Activated T-cell treated with anti-CD3 and anti-CD28 coated beads for 48 hours (primary cell): ENCODE measurements around the gene MCU.
"Not testable (repeated sequence)": the region's sequence is repeated elsewhere in the genome, so short reads cannot be mapped to it uniquely, and the experiment has no call there.

Experiments
- DNase-seq: peaks from one replicate; pipeline ENCODE4 v3.0.0-alpha.2; 2020; ENCODE audit warnings: low read depth

Gene MCU

DNA sequence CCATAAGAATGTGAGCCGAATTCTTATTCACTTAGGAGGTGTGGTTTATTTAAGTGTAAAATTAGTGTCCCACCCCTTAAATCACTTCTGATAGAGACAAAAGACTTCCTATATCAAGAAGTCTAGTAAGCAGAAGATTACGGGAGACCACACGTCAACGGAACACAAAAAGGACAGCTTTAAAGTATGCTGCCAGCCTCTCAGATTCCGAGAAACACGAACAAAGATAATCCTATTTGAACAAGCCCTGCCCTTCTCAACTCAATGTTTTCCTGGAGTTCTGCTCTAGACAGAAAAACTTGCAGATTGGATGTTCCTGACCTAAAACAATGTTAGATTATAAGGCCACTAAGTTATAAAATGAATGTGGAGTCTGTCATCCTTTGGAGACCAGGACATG is 4.9 kb upstream of the MCU start:
- no peak for DNase-seq

DNA sequence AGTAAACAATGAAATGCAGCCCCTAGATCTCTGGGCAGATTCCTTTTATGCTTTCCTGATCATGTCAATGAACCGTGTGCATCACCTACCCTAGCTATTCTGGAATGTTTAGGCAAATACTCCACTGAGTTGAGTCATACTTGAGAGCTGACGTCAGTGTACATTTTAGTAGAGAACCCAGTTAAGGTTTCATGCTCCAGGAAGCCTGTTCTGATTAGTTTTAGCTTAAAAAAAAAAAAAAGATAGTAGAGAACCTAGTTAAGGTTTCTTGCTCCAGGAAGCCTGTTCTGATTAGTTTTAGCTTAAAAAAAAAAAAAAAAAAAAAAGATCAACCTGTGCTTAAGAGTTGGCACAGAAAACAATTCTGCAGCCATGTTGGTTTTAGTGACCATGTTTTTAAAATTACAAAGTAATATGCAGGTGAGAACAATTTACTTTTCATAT is 3.7 kb upstream of the MCU start:
- DNase-seq: no peak

DNA sequence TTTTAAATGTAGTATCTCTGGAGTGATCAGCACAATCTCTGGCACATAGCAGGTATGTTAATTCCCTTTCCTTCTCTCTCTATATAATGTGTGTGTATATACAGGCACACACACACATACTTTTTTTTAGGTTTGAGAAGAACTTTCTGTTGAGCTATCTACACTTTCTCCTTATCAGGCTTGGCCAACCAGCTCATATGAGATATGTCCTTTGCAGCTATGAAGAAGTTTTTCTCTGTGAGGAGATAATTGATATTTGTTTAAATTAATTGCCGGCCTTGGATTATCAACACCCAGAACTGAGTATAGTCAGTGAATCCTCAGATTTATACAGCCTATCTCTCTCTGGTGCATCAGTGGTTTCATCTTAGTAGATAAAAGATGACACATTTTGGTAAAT is 2.3 kb upstream of the MCU start:
- DNase-seq: no peak

DNA sequence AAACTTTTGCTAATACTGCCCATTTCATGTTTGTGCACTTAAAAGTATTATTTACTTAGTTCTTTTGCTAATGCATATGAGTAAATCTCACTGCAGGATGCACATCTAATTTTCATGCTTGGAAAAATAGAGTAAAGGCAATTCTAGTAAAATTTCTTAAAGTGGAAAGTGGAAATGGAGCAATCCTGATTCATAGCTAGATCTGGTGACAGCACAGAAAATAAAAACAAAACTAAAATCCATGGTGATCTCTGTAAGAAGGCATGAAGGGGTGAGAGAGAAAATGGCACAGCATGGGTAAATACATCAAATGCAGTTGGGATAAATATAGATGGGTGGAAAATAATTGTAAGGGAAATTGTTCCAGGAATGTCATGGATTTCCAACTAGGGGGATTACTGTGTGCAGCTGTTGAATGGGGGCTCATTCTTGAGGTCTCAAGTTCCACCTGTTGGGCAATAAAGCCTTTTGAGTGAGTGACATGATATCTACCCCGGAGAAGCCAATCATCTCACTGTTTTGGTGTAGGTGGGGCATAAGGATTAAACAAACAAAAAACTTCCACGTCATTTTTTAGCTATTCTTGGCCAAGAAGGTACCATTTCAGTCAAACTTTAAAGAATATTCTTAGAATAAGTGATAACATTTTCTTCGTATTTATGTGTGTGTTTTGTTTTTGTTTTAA is 1.7 kb upstream of the MCU start:
- no peak for DNase-seq

DNA sequence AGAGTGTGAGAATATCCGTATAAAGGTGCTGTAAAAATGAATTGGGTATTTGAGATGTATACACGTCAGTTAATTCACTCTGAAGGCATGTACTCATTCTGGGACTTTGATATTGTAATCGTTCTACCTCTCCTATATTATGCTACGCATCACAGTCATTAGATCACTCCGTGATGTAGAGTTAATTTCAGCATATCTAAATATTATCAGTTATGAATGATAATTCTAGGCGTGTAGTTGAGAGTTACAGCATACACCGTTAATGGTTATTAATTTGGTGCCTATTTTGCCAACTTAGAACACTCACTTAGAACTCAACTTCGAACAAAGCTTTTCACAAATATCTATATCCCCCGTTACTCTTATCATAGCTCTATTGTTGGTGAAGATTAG is 477 bp upstream of the MCU start:
- no peak for DNase-seq

DNA sequence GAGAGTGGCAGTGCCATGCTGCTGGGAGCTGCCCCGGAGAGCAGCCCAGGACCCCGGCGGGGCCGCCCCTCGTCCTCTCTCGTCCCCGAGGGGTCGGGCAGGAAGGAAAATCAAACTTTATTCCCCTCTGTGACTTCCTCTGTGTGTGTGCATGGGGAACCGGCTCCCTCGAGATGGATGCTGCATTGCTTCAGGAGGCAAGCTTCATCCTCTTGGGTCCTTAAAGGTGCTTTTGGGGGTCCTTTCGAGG is 726 bp downstream of the MCU start:
- DNase-seq: no peak

DNA sequence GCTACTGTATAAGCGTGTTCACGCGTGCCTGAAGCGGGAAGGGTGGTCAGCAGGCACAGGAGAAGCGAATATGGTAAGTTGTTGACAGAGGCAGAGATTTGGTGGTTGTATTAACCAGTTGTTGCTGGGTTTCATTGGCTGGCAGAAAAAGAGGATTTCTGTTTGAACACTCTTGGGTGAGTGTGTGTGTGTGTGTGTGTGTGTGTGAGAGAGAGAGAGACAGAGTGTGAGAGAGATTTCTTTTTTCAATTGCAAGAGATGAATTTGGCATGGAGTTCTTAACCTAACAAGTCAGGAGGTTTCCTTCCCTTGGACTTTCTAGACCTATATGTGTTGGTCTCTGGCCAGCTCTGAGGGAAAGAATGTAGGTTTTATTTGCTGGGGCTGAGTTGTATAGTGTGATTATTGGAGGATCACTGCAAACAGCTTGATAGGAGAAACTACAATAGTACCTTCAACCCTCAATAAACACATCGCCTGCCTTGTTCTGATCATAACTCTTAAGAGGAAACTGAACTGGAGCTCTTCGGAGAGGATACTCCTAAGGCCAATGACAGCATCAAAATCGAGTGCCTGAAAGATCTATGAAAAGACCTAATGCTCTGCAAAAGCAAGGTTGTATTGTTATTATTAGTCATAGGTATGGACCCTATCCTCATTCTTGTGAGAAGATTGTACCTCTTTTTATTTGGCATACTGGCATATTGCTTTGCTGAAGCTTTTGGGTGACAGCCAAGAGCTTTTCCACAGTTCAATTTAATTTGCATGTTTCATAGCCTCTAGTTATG is 1.2 kb downstream of the MCU start:
- DNase-seq: no peak

DNA sequence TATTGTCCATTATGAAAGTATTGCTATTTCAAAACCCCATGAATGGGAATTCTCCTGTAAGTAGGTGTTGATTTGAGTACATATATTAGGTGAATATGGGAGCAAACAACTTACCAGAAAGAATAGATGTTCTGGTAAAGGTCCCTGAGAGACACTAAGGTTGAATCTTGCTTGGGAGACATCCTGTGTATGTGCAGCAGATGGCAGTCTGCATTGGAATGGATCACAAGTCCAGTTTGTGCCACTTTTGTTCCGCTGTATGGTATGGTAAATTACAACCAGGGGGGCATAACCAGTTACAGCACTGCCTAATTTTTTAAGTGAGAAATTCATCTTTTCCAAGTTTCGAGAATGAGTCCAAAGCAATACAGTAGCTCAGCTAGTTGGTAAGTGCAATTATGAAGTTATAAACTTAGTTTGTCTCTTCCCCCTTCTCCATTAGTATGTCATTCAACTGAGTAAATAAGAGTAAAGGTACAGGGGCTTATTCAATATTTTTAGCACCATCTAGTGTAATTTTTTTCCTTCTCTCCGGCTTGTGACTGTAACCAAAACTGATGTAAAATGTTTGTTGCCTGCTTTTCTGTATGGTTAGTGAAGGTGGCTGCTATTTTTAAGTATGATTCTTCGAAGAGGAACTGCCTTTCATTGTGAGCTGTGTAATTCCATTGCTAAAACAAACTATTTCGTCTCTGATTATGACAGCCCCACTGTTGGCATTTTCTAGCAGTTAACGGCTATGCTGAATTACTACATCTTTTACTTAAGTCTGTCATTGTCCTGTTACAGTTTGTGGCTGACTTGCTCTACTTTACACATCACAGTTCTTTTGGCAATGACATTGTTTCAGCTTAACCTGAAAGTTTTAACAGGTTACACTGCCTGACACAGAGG is 2.8 kb downstream of the MCU start:
- DNase-seq: no peak

DNA sequence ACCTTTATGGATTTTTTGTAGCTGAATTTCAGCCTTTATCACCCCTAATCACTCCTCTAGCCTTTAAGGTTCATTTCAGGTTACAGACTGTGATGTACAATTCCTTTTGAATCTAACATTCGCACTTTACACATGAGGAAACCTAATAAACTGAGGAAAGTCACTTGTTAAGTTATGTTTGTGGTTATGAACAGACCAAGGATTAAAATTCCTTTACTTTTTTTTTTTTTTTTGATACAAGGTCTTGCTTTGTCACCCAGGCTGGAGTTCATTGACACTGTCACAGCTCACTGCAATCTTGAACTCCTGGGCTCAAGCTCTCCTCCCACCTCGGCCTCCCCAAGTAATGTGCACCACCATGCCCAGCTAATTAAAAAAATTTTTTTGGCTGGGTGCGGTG is 3.6 kb downstream of the MCU start:
- no peak for DNase-seq

DNA sequence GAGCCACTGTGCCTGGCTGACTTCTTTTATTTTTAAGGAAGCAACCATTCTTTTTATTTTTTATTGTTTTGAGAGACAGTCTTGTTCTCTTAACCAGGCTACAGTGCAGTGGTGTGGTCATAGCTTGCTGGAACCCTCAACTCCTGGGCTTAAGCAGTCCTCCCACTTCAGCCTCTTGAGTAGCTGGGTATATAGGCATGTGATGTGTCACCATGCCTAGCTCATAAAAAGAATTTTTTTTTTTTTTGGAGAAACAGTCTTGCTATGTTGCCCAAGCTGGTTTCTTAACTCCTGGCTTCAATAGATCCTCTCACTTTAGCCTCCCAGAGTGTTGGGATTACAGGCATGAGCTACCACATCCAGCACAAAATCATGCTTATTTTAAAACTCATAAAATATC is 5.8 kb downstream of the MCU start:
- no peak for DNase-seq

DNA sequence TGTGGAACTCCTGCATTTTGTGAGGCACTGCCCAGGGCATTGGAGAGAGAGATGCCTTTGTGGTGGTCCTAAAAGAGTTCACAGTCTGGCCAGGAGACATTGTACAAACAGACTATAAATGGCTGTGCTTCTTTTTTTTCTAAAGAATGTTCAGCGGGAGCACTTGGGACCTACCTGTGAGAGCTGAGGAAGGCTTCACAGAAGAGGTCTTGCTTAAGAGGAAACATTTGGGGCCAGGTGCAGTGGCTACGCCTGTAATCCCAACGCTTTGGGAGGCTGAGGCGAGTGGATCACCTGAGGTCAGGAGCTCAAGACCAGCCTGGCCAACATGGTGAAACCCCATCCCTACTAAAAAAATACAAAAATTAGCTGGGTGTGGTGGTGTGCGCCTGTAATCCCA is 10.5 kb downstream of the MCU start:
- not testable (repeated sequence) for DNase-seq

DNA sequence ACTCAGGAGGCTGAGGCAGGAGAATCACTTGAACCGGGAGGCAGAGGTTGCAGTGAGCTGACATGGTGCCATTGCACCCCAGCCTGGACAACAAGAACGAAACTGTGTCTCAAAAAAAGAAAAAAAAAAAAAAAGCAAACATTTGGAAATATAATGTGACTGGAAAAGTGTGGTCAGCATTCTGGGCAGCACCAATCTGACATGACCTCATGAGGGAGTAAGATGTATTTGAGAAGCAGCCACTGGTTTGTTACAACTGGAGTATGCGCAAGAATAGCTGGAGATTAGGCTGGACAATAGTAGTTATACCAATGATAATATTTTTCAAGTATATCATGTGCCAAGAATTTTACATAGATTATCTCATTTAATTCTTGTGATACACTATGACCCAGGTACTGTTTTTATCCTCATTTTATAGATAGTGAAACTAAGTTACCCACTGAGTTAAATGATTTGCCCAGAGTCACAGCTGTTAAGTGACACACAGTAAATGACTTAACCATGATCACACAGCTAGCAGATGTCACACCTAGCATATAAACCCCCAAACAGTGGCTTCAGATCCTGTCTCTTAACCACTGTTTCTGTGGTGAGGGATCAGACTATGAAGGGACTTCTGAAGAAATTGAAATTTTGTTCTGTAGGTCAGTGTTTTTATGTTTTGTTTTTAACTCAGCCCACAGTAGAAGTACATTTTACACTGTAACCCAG is 11.1 kb downstream of the MCU start:
- no peak for DNase-seq

DNA sequence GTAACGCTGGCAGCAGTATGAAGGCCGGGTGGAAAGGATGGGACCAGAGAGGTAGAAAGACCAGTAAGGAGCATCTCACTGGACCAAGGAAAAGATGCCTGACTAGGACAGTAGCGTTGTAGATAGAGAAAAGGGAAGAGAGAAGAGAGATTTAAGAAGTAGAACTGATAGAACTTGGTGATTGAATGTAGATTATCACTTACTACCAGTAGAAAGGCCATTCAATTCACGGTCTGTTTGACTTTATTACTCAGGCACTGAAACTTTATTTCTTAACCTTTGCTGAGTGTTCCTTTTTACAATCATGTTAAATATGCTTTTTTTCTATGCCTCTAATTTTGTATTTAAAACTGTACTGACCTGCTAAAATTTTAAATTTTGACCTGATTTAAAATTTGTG is 12.2 kb downstream of the MCU start:
- no peak for DNase-seq

DNA sequence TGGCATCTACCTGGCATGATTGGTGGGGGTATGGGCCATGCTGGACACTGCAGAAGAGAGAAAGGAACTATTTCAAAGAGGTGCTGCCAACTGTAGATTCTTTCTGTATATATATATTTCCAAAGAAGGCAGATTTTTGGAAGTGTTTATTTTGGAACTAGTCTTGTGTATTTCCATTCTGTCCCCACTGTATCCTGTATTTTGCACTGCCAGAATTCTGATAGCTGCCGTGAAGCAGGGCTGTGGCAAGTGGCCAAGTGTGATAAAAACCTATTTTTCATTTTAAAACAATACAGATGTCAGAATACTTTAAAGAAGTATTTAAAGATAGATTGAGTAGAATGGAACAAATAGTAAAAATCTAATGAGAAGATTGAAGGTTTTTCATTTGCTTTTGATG is 17.1 kb downstream of the MCU start:
- DNase-seq: no peak

DNA sequence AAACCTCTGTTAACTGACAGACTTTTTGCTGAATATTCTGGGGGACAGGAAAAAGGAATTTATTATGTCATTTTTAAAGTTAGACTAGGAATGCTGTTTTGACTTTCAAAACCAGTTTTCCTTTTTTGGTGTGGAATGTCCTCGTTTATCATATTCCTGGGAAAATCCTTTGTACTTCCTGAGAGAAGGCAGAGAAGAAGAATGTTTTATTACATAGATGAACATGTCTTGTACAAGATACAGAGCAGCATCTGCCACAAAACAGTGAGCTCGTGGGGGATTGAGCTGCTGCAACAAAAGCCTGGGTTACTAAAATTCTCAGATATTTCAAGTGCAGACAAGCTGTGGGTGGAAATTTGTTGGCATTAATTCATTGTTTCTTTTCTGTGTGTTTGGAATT is 20.2 kb downstream of the MCU start:
- DNase-seq: no peak

DNA sequence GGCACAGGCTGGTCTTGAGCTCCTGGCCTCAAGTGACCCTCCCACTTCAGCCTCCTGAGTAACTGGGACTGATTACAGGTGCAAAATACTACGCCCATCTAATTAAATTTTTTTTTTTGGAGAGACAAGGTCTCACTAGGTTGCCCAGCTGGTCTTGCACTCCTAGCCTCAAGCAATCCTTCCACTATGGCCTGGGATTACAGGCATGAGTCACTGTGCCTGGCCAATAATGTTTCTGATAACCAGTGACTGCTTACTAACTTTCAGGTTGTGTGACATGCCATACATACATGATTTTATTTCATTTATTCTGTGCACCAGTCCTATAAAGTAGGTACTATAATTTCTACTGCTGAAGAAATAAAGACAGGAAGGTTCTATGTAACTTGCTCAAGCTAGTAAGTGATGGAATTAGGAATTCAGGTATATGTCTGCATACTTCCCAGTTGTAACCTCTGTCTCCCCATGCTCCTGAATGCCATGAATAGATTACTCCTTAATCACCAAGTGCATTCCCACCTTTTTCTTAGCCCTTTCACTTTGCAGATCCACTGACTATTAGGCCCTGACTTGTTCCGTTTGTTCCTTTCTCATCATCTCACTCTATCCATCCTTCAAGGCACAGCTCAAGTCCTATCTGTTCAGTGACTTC is 28.1 kb downstream of the MCU start:
- no peak for DNase-seq

DNA sequence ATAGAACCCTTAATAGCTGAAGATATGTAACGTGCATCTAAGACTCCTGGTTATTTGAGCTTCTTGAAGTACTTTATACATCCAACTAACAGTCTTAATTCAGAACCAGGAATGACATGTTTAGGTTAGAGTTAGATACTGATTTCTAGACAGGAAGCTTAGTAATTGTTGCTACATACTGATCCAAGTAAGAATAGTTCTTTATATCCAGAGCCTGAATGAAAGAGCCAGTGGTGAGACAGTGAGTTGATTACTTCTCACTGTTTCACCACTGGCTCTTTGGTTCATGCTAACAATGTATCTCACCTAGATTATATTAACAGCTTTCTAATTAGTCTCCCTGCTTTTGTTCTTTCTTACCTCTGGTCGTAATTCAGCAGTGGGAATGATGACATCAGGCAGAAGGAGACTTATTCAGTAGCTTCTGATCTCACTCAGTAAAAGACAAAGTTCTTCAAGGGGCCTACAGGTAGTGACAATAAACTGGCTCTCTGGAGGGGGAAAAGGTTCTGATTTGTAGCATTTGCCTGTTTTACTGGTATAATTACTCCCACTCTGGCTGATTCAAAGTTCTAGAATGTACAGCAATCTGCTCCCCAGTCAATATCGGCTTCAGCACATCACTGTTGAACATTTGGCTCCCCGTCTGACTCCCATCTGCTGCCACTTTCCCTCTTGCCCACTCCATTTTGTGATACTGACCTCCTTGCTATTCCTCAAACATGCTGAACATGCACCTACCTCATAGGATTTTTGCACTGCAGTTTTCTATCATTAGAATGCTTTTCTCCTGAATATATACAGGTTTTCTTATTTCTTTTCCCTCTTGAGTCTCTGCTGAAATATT is 29.1 kb downstream of the MCU start:
- no peak for DNase-seq

DNA sequence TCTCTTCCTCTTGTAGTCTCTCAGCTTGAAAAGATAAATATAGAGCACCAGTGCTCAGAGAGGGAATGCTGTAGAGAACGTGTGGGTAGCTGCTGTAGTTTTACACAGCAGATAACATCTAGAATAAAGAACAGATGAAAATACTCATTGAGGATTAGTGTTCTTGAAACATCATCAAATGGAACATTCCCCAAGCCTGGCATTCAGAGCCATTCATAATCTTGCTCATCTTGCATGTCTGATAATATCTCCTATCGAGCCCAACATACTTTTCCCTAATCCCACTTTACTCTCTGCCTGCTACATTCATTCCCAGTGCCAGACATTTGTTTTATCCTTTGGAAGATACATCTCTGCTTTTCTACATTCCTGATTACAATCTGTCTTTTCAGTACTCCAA is 35.2 kb downstream of the MCU start:
- no peak for DNase-seq

DNA sequence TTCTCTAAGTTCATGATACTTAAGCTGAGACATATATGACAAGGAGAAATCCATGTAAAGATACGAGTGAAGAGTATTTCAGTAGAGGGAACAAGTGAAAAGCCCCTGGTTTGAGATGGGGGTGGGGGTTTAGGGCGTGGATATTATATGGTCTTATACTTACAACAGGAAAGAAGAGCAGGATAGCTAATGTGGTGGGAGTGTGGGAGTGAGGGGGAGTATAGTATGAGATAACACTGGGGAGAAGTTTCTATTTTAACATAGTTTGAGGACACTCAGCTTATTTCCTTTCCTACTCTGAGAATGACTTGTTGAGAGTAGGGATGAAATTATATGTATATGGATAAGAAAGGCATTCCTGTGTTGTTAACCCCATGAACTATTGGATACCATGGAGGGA is 36.5 kb downstream of the MCU start:
- no peak for DNase-seq

DNA sequence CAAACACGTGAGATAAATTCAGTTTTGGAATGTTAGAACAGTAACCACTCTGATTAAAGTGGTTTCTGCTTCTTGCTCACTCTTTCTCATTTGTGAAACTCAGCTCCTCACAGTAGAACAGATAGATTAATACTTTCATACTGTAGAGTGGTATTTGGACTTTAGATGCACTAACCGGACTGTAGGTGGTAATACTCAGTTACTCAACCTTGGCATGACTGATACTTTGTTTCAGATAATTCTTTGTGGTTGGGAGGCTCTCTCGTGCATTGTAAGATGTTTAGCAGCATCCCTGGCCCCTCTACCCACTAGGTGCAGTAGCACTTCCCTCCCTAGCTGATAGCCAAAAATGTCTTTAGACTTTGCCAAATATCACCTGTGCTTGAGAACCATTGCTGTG is 37.6 kb downstream of the MCU start:
- DNase-seq: no peak

DNA sequence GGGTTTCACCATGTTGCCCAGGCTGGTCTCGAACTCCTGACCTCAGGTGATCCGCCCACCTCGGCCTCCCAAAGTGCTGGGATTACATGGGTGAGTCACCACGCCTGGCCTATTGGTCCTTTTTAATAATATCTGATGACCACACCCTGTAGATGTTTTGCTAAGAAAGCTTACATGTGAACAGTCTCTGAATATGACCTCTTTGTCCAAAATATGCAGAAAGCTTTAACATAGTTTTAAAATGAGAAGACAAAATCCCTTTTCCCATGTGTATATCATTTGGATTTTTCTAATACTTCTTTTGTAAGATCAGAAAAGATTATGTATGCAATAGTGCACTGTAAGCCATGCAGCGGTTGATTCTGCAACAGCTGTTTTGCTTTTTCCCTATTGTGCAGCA is 38.5 kb downstream of the MCU start:
- DNase-seq: no peak
